ENCODE results near the gene PRR13. TPM values are rescaled to one million over a fixed set of nuclear protein-coding genes. Genes with fewer than 3 reads are reported as not detected.

PRR13 gene
- total and polyA plus RNA-seq, 2 of the 13 experiments (the other 11 are each of a cell fraction or from before 2014, with no cell fraction given), result 65.0 to 102 TPM

GRCh38 chr12:53441040-53441833 is at the start of gene PRR13 (continued):
- 0 out of 2 replicates have a peak, but pooled peaks have one; percentile 8 for TF ChIP-seq RAD21 (CRISPR knock-in tag; IDR thresholded peaks at IDR 0.05)
- 0 out of 2 replicates have a peak, but pooled peaks have one; percentile 46 for TF ChIP-seq YEATS4 (CRISPR knock-in tag; IDR thresholded peaks at IDR 0.05; ENCODE audit: borderline replicate concordance)
- TF ChIP-seq GABPA (IDR thresholded peaks at IDR 0.05; ENCODE audit: low read depth, low read length), result peak; percentile 22; the same call in 1 of the 2 replicates
- TF ChIP-seq GABPA (CRISPR knock-in tag; IDR thresholded peaks at IDR 0.05; ENCODE audit: low read depth), result peak; percentile 68
- no peak for TF ChIP-seq JUND (CRISPR knock-in tag; IDR thresholded peaks at IDR 0.05)
- TF ChIP-seq REXO4 (CRISPR knock-in tag; IDR thresholded peaks at IDR 0.05; ENCODE audit: borderline replicate concordance), result no peak
- no peak for TF ChIP-seq ZNF615 (CRISPR knock-in tag; IDR thresholded peaks at IDR 0.05; ENCODE audit: borderline replicate concordance)
- no peak for TF ChIP-seq ZNF710 (CRISPR knock-in tag; IDR thresholded peaks at IDR 0.05; ENCODE audit: borderline replicate concordance)
- TF ChIP-seq TAF1 (CRISPR knock-in tag; IDR thresholded peaks at IDR 0.05), result peak; percentile 79
- peak; percentile 22; the same call in 1 of the 2 replicates for TF ChIP-seq YEATS2 (CRISPR knock-in tag; IDR thresholded peaks at IDR 0.05; ENCODE audit: borderline replicate concordance)
- no peak for TF ChIP-seq USF2 (IDR thresholded peaks at IDR 0.05; ENCODE audit: low read depth, low read length)
- TF ChIP-seq USF2 (CRISPR knock-in tag; IDR thresholded peaks at IDR 0.05; ENCODE audit: borderline replicate concordance), result 0 out of 2 replicates have a peak, but pooled peaks have one; percentile 23
- peak in 1 of 2 experiments; percentile 56; a peak in 1 of 4 replicates for TF ChIP-seq ATF4 (CRISPR knock-in tag; IDR thresholded peaks at IDR 0.05)
- no peak for TF ChIP-seq CEBPZ (IDR thresholded peaks at IDR 0.05; ENCODE audit: low read length)
- no peak for TF ChIP-seq ZNF841 (CRISPR knock-in tag; IDR thresholded peaks at IDR 0.05; ENCODE audit: borderline replicate concordance)
- TF ChIP-seq NR2C2 (CRISPR knock-in tag; IDR thresholded peaks at IDR 0.05; ENCODE audit: borderline replicate concordance), result peak; percentile 48
- TF ChIP-seq HOXA3 (CRISPR knock-in tag; IDR thresholded peaks at IDR 0.05), result peak; percentile 27; the same call in 1 of the 2 replicates
- TF ChIP-seq ZEB1 (IDR thresholded peaks at IDR 0.05; ENCODE audit: insufficient replicate concordance, low read depth), result no peak
- peak; percentile 90 to 91 for TF ChIP-seq POLR2A (IDR thresholded peaks at IDR 0.05; ENCODE audit: insufficient read depth in 1 of 2, low read depth in 2 of 2, low read length in 2 of 2)
- TF ChIP-seq PAWR (CRISPR knock-in tag; IDR thresholded peaks at IDR 0.05; ENCODE audit: borderline replicate concordance), result no peak

All from HepG2 (cell line).